Fibroblast of lung (primary cell): Measurements from ENCODE around the gene ICE2. TPM values are rescaled to one million over a fixed set of nuclear protein-coding genes. Genes with fewer than 3 reads are reported as not detected.
A peak's percentile ranks its signal among the peaks of the same experiment; 100 is the strongest.

Experiments used
- DNase-seq, 2 donors: peaks; one replicate each; pipeline versions ENCODE4 v3.0.0 to v3.0.0-alpha.2; 2010; ENCODE audit warnings: low read depth in 2 of 2
- H2AFZ ChIP-seq: 2 replicates; pipeline ENCODE4 v1.5.1; 2012; ENCODE audit warnings: low read length, control low read depth, inconsistent platforms
- H3K27ac ChIP-seq: 2 replicates; pipeline ENCODE4 v1.5.1; 2011; ENCODE audit warnings: low read length, control low read depth; ENCODE audit not compliant: insufficient read depth
- H3K27me3 ChIP-seq: 2 replicates; pipeline ENCODE4 v1.5.1; 2011; ENCODE audit warnings: mild to moderate bottlenecking, low read length; ENCODE audit not compliant: control insufficient read depth, insufficient read depth
- H3K36me3 ChIP-seq: 2 replicates; pipeline ENCODE4 v1.5.1; 2011; ENCODE audit warnings: low read length; ENCODE audit not compliant: control insufficient read depth, insufficient read depth
- H3K4me1 ChIP-seq: 2 replicates; pipeline ENCODE4 v1.5.1; 2011; ENCODE audit warnings: low read length; ENCODE audit not compliant: control insufficient read depth, insufficient read depth; ENCODE audit errors: extremely low read depth
- H3K4me2 ChIP-seq: 2 replicates; pipeline ENCODE4 v1.5.1; 2011; ENCODE audit warnings: low read length, control low read depth; ENCODE audit not compliant: insufficient read depth; ENCODE audit errors: extremely low read depth
- H3K4me3 ChIP-seq, 4 experiments: fragments of 200-600 bp in 1 of 4; sonication (generic) in 1 of 4; replicated peaks in 1 of 4; 2 replicates each; pipeline ENCODE4 v1.5.1; 2011 to 2016; ENCODE audit warnings: low read length in 4 of 4, low read depth in 3 of 4, mild to moderate bottlenecking in 3 of 4, control low read depth in 2 of 4, inconsistent platforms in 1 of 4, mixed read lengths in 1 of 4; ENCODE audit not compliant: insufficient read depth in 1 of 4; ENCODE audit errors: control extremely low read depth in 1 of 4
- H3K79me2 ChIP-seq: 2 replicates; pipeline ENCODE4 v1.5.1; 2012; ENCODE audit warnings: mild to moderate bottlenecking, low read length, inconsistent platforms; ENCODE audit not compliant: control insufficient read depth, insufficient read depth
- H3K9ac ChIP-seq: 2 replicates; pipeline ENCODE4 v1.5.1; 2011; ENCODE audit warnings: mild to moderate bottlenecking, low read length, control low read depth; ENCODE audit not compliant: insufficient read depth
- H3K9me3 ChIP-seq: 2 replicates; pipeline ENCODE4 v1.5.1; 2012; ENCODE audit warnings: low read depth, low read length; ENCODE audit not compliant: control insufficient read depth, insufficient read depth
- H4K20me1 ChIP-seq: 2 replicates; pipeline ENCODE4 v1.5.1; 2011; ENCODE audit warnings: low read length; ENCODE audit not compliant: control insufficient read depth, insufficient read depth; ENCODE audit errors: extremely low read depth
- CTCF ChIP-seq, 2 donors: IDR thresholded peaks in 1 of 2; conservative IDR thresholded peaks in 1 of 2; 1 replicate in 1 of 2; 2 replicates in 1 of 2; pipeline ENCODE4 v1.5.1; 2011 to 2012; ENCODE audit warnings: low read length in 2 of 2, control low read depth in 1 of 2, inconsistent platforms in 1 of 2, low read depth in 1 of 2, mild to moderate bottlenecking in 1 of 2
- EZH2 ChIP-seq: IDR thresholded peaks from 2 replicates; pipeline ENCODE4 v1.5.1; 2012; ENCODE audit warnings: low read length, control low read depth, mild to moderate bottlenecking; ENCODE audit errors: missing control alignments
- polyA plus RNA-seq, 2 donors: library from polyadenylated mRNA; depleted of rRNA in 1 of 2; stranded (reverse) in 1 of 2; unstranded in 1 of 2; fragments of >200 nt; gene quantifications; 2 replicates each; pipeline ENCODE4 v1.2.1, GENCODE V29; 2011 to 2012; ENCODE audit warnings: missing spikeins in 1 of 2
- total RNA-seq: library from RNA; depleted of rRNA; stranded (reverse); fragments of >200 nt; gene quantifications from 2 replicates; pipeline ENCODE4 v1.2.1, GENCODE V29; 2014

ICE2 gene
- total and polyA plus RNA-seq, 2 donors (not counting 1 experiment from before 2014, with no cell fraction given), result 22.3 to 38.6 TPM

- no peak for DNase-seq
- H3K4me3 ChIP-seq, result no peak overlapping the region
- no peaks in the 10 kb centered on the region for H3K27me3 ChIP-seq
- H3K4me1 ChIP-seq, result no peaks in the 10 kb centered on the region
- no peak overlapping the region for H3K27ac ChIP-seq
- H3K9ac ChIP-seq, result no peak overlapping the region
- no peaks in the 10 kb centered on the region for H4K20me1 ChIP-seq
- no peak overlapping the region for H2AFZ ChIP-seq
- no peaks in the 10 kb centered on the region for H3K36me3 ChIP-seq
- no peak overlapping the region for H3K4me2 ChIP-seq
- no peaks in the 10 kb centered on the region for H3K9me3 ChIP-seq
- TF ChIP-seq EZH2 (no peak), CTCF (conservative IDR thresholded peaks at IDR 0.05 in 1 of 2, IDR thresholded peaks at IDR 0.05 in 1 of 2; ENCODE audit: low read depth in 1 of 2, low read length in 2 of 2) (no peak)
- H3K79me2 ChIP-seq, result no peaks in the 10 kb centered on the region
These were observed 48.5 kb upstream of the ICE2 start for GRCh38 chr15:60527456-60527855.

GRCh38 chr15:60526127-60526616 is 47.2 kb upstream of the ICE2 start:
- Histone ChIP-seq H4K20me1 (no peaks in the 10 kb centered on the region), H3K4me3 (no peak overlapping the region), H3K4me1 (no peaks in the 10 kb centered on the region), H3K27ac (no peak overlapping the region), H3K27me3 (no peaks in the 10 kb centered on the region), H3K36me3 (no peaks in the 10 kb centered on the region), H3K79me2 (no peaks in the 10 kb centered on the region), H2AFZ (no peak overlapping the region), H3K9ac (no peak overlapping the region), H3K4me2 (no peak overlapping the region), H3K9me3 (no peaks in the 10 kb centered on the region)
- no peak for TF ChIP-seq EZH2
- no peak for TF ChIP-seq CTCF (conservative IDR thresholded peaks at IDR 0.05 in 1 of 2, IDR thresholded peaks at IDR 0.05 in 1 of 2; ENCODE audit: low read depth in 1 of 2, low read length in 2 of 2)
- DNase-seq, result no peak

GRCh38 chr15:60525341-60526039 is 46.5 kb upstream of the ICE2 start:
- Histone ChIP-seq H3K36me3 (no peaks in the 10 kb centered on the region), H3K27me3 (no peaks in the 10 kb centered on the region), H3K4me3 (no peak overlapping the region), H3K9me3 (no peaks in the 10 kb centered on the region), H2AFZ (no peak overlapping the region), H3K27ac (no peak overlapping the region), H4K20me1 (no peaks in the 10 kb centered on the region), H3K79me2 (no peaks in the 10 kb centered on the region), H3K9ac (no peak overlapping the region), H3K4me2 (no peak overlapping the region), H3K4me1 (no peaks in the 10 kb centered on the region)
- DNase-seq, result peak in 1 of 2 donors; percentile 26
- TF ChIP-seq EZH2 (no peak), CTCF (conservative IDR thresholded peaks at IDR 0.05 in 1 of 2, IDR thresholded peaks at IDR 0.05 in 1 of 2; ENCODE audit: low read depth in 1 of 2, low read length in 2 of 2) (no peak)
